ENCODE measurements around the gene RIPOR2. TPM values are rescaled to one million over a fixed set of nuclear protein-coding genes. Genes with fewer than 3 reads are reported as not detected.

The RIPOR2 gene
- polyA plus RNA-seq, 3 donors = 154 to 181 (median 179) TPM

GRCh38 chr6:24936641-24937317 lies 1.0 kb upstream of the RIPOR2 start:
- H4K20me1 ChIP-seq (ENCODE audit: insufficient read depth, low read length) = peaks cover 25% of the 10 kb centered on the region
- no peak for TF ChIP-seq CTCF (IDR thresholded peaks at IDR 0.05)
- peaks cover 83 to 89% of the 10 kb centered on the region in 2 donors for H3K4me1 ChIP-seq (ENCODE audit: control insufficient read depth in 1 of 2, insufficient read depth in 2 of 2, low read length in 2 of 2)
- H3K4me2 ChIP-seq (replicated peaks; ENCODE audit: extremely low read depth, low read length, poor library complexity, severe bottlenecking) = peak overlapping the region; percentile 88
- H3K36me3 Mint-ChIP-seq = peaks cover 16 to 17% of the 10 kb centered on the region in 2 donors
- H3K4me3 Mint-ChIP-seq = peak overlapping the region; percentile 95 to 98
- H3K9ac ChIP-seq (ENCODE audit: insufficient read depth, low read length, poor library complexity, severe bottlenecking) = peak overlapping the region; percentile 51
- peaks cover 90% of the 10 kb centered on the region for H3K4me1 Mint-ChIP-seq
- peak overlapping the region; percentile 78 to 87 (median 83) for H3K4me3 ChIP-seq (replicated peaks in 1 of 3; ENCODE audit: low read depth in 2 of 3, low read length in 3 of 3)
- H3K9me3 Mint-ChIP-seq = peaks cover 0 to 2% (median 0%) of the 10 kb centered on the region in 7 donors
- H2AFZ ChIP-seq (ENCODE audit: insufficient read depth, low read depth, low read length, poor library complexity, severe bottlenecking) = no peak overlapping the region
- H3K36me3 ChIP-seq (replicated peaks in 1 of 2; ENCODE audit: control insufficient read depth in 1 of 2, insufficient read depth in 2 of 2, low read length in 2 of 2) = peaks cover 2 to 12% of the 10 kb centered on the region in 2 donors
- WGBS (ENCODE audit: insufficient coverage) = no CpG with 5 or more reads among the region's 5 CpGs
- H3K27me3 Mint-ChIP-seq (ENCODE audit: low read depth in 3 of 3) = no peaks in the 10 kb centered on the region
- intact Hi-C loops (cut with micrococcal nuclease) = loop anchor here in 1 of 2 donors (2.0 to 5.0 kb wide), 2 partner anchors 14 to 61 kb away; no protein-coding TSS in a partner anchor
- peak overlapping the region; percentile 90 to 98 (median 96) for H3K27ac Mint-ChIP-seq
- peak; percentile 65 to 90 (median 72) for DNase-seq
- peak overlapping the region; percentile 39 to 88 for H3K27ac ChIP-seq (ENCODE audit: low read depth in 1 of 2, low read length in 2 of 2)
- no peaks in the 10 kb centered on the region for H3K9me3 ChIP-seq (replicated peaks in 1 of 2; ENCODE audit: control insufficient read depth in 1 of 2, insufficient read depth in 1 of 2, low read length in 2 of 2)
- H3K79me2 ChIP-seq (ENCODE audit: insufficient read depth, low read length) = peaks cover 74% of the 10 kb centered on the region
- H3K27me3 ChIP-seq (ENCODE audit: control insufficient read depth in 2 of 2, insufficient read depth in 2 of 2, low read length in 2 of 2) = no peaks in the 10 kb centered on the region

DNA sequence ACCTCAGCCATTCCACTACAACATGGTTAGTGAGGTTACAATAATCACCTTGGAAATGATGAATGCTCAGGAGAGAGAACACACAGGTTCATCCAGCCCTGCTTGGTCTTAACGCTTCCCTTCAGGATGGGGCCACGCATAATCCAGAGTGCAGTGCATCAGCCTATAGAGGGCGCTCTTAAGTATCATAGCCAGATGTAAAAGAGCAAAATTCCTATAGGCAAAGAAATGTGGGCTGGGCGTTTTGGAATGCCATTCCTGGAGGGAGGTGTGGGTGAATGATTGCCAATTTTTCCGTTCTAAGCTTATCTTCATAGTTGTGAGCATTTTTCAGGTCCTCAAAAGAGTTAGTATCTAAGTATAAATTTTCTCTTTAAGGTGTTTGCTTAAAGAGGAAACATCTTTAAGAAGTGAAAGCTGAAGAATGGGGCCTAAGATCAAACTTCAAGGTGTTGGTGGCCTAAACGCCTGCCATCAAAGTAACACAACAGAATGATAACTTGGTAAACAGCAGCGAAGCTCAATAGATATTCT lies 1.8 kb downstream of the RIPOR2 start:
- Histone ChIP-seq H3K4me3 (replicated peaks in 1 of 3; ENCODE audit: low read depth in 2 of 3, low read length in 3 of 3) (peak overlapping the region; percentile 78 to 87 (median 83)), H3K4me2 (replicated peaks; ENCODE audit: extremely low read depth, low read length, poor library complexity, severe bottlenecking) (peak overlapping the region; percentile 88), H3K9me3 (replicated peaks in 1 of 2; ENCODE audit: control insufficient read depth in 1 of 2, insufficient read depth in 1 of 2, low read length in 2 of 2) (no peaks in the 10 kb centered on the region), H3K4me1 (ENCODE audit: control insufficient read depth in 1 of 2, insufficient read depth in 2 of 2, low read length in 2 of 2) (peaks cover 79 to 89% of the 10 kb centered on the region in 2 donors), H3K9ac (ENCODE audit: insufficient read depth, low read length, poor library complexity, severe bottlenecking) (peak overlapping the region; percentile 51), H4K20me1 (ENCODE audit: insufficient read depth, low read length) (peaks cover 53% of the 10 kb centered on the region), H2AFZ (ENCODE audit: insufficient read depth, low read depth, low read length, poor library complexity, severe bottlenecking) (no peak overlapping the region), H3K27me3 (ENCODE audit: control insufficient read depth in 2 of 2, insufficient read depth in 2 of 2, low read length in 2 of 2) (no peaks in the 10 kb centered on the region), H3K36me3 (replicated peaks in 1 of 2; ENCODE audit: control insufficient read depth in 1 of 2, insufficient read depth in 2 of 2, low read length in 2 of 2) (peaks cover 18 to 38% of the 10 kb centered on the region in 2 donors), H3K79me2 (ENCODE audit: insufficient read depth, low read length) (peaks cover 99% of the 10 kb centered on the region), H3K27ac (ENCODE audit: low read depth in 1 of 2, low read length in 2 of 2) (peak overlapping the region in 1 of 2 donors; percentile 88)
- H3K27ac Mint-ChIP-seq = peak overlapping the region; percentile 37 to 98 (median 90)
- H3K9me3 Mint-ChIP-seq = peaks cover 0 to 2% (median 0%) of the 10 kb centered on the region in 7 donors
- 58% methylated on average over 4 of the region's 7 CpGs for WGBS (ENCODE audit: insufficient coverage)
- TF ChIP-seq CTCF (IDR thresholded peaks at IDR 0.05) = peak; percentile 95
- H3K4me3 Mint-ChIP-seq = peak overlapping the region; percentile 95 to 98
- peak in 2 of 3 donors; percentile 60 to 70 for DNase-seq
- H3K36me3 Mint-ChIP-seq = peaks cover 33 to 45% of the 10 kb centered on the region in 2 donors
- peaks cover 94% of the 10 kb centered on the region for H3K4me1 Mint-ChIP-seq
- H3K27me3 Mint-ChIP-seq (ENCODE audit: low read depth in 3 of 3) = no peaks in the 10 kb centered on the region
- intact Hi-C loops (cut with micrococcal nuclease) = loop anchor here in 1 of 2 donors (5.0 kb wide), 2 partner anchors 77 to 83 kb away; no protein-coding TSS in a partner anchor

Data from CD14-positive monocyte (primary cell).